GM18951 (cell line): Measurements from ENCODE around the gene FAM200C.
A peak's percentile ranks its signal among the peaks of the same experiment; 100 is the strongest.

Experiments used
- POLR2A ChIP-seq: IDR thresholded peaks from 4 replicates; pipeline ENCODE4 v1.6.1; 2011; ENCODE audit warnings: mild to moderate bottlenecking; ENCODE audit not compliant: insufficient read length, insufficient read depth; ENCODE audit errors: extremely low read depth
- in situ Hi-C: fragments of 300-500 bp; cut with MboI; formaldehyde crosslinking; loops from one replicate; pipeline ENCODE4 v1.12.0; 2022; ENCODE audit warnings: low sequenced_read_pairs, mixed read lengths, inconsistent platforms; ENCODE audit not compliant: unreplicated experiment

FAM200C gene

GRCh38 chr5:160435532-160435931, 35.7 kb upstream of the FAM200C start:
- in situ Hi-C loops = no loop called here
- no peak for TF ChIP-seq POLR2A

- in situ Hi-C loops = no loop called here
- no peak for TF ChIP-seq POLR2A
Measured at GRCh38 chr5:160434022-160434531, 34.2 kb upstream of the FAM200C start.

- no peak for TF ChIP-seq POLR2A
- in situ Hi-C loops = no loop called here
Measured at GRCh38 chr5:160432787-160433186, 32.9 kb upstream of the FAM200C start.

- TF ChIP-seq POLR2A = no peak
- in situ Hi-C loops = no loop called here
Measured at GRCh38 chr5:160432196-160432595, 32.3 kb upstream of the FAM200C start.

- TF ChIP-seq POLR2A = no peak
- in situ Hi-C loops = no loop called here
Measured at GRCh38 chr5:160427607-160428006, 27.8 kb upstream of the FAM200C start.

- no peak for TF ChIP-seq POLR2A
- in situ Hi-C loops = no loop called here
Measured at GRCh38 chr5:160423099-160423498, 23.2 kb upstream of the FAM200C start.

- TF ChIP-seq POLR2A = peak; percentile 88
- in situ Hi-C loops = no loop called here
Measured at GRCh38 chr5:160421625-160422258, 21.9 kb upstream of the FAM200C start, which contains the start of gene PTTG1. Gene PTTG1, plus strand, starts transcription at chr5:160421855. Its CDS starts 458 bp downstream, at chr5:160422313.

- in situ Hi-C loops = no loop called here
- no peak for TF ChIP-seq POLR2A
Measured at GRCh38 chr5:160420331-160420610, 20.4 kb upstream of the FAM200C start.

- no peak for TF ChIP-seq POLR2A
- in situ Hi-C loops = no loop called here
Measured at GRCh38 chr5:160419458-160420330, 19.8 kb upstream of the FAM200C start.

GRCh38 chr5:160418561-160419457, 19.0 kb upstream of the FAM200C start, which contains the start of gene SLU7:
Gene SLU7, minus strand, starts transcription at chr5:160419081. Its CDS starts 3,787 bp downstream, at chr5:160415294.
- peak; percentile 65 for TF ChIP-seq POLR2A
- in situ Hi-C loops = no loop called here

GRCh38 chr5:160398806-160399205, 1.0 kb downstream of the FAM200C start:
- in situ Hi-C loops = no loop called here

GRCh38 chr5:160397492-160397891, 2.4 kb downstream of the FAM200C start:
- in situ Hi-C loops = no loop called here
- no peak for TF ChIP-seq POLR2A

More at GRCh38 chr5:160398806-160399205, 1.0 kb downstream of the FAM200C start:
- TF ChIP-seq POLR2A = no peak

- no peak for TF ChIP-seq POLR2A
- in situ Hi-C loops = no loop called here
Measured at GRCh38 chr5:160395111-160395510, 4.7 kb downstream of the FAM200C start.
